Chondrocyte (in vitro differentiated cells): ENCODE measurements around the gene XRCC3. TPM values are rescaled to one million over a fixed set of nuclear protein-coding genes. Genes with fewer than 3 reads are reported as not detected.

Experiments used
- DNase-seq: peaks from one replicate; pipeline ENCODE4 v3.0.0; 2021; ENCODE audit warnings: mixed read lengths, low spot score
- H3K27ac Mint-ChIP-seq: one replicate; pipeline ENCODE4 v1.8.0; 2021; ENCODE audit warnings: mild to moderate bottlenecking, moderate library complexity, mixed read lengths; ENCODE audit not compliant: unreplicated experiment
- H3K27me3 Mint-ChIP-seq: 2 replicates; pipeline ENCODE4 v1.8.0; 2021; ENCODE audit warnings: low read depth, mixed read lengths
- H3K36me3 Mint-ChIP-seq: 2 replicates; pipeline ENCODE4 v1.8.0; 2021; ENCODE audit warnings: low read depth, mixed read lengths
- H3K4me1 Mint-ChIP-seq: 2 replicates; pipeline ENCODE4 v1.8.0; 2021; ENCODE audit warnings: low read depth, mild to moderate bottlenecking, mixed read lengths
- H3K4me3 Mint-ChIP-seq: one replicate; pipeline ENCODE4 v1.8.0; 2021; ENCODE audit warnings: mild to moderate bottlenecking, moderate library complexity, mixed read lengths; ENCODE audit not compliant: unreplicated experiment
- H3K9me3 Mint-ChIP-seq: 2 replicates; pipeline ENCODE4 v1.8.0; 2021; ENCODE audit warnings: low read depth, mixed read lengths
- total RNA-seq: library from RNA; stranded (reverse); gene quantifications from 3 replicates; pipeline ENCODE4 v1.2.1, GENCODE V29; 2021
- TF ChIP-seq, protein P1 (sequence below): fragments of 200-600 bp; sonication (generic); IDR thresholded peaks from 2 replicates; pipeline ENCODE4 v1.5.0; 2021; ENCODE audit warnings: antibody characterized with exemption, mild to moderate bottlenecking, moderate library complexity

Gene XRCC3
- total RNA-seq, 1 donor from 2014 or later: 3.4 TPM

DNA sequence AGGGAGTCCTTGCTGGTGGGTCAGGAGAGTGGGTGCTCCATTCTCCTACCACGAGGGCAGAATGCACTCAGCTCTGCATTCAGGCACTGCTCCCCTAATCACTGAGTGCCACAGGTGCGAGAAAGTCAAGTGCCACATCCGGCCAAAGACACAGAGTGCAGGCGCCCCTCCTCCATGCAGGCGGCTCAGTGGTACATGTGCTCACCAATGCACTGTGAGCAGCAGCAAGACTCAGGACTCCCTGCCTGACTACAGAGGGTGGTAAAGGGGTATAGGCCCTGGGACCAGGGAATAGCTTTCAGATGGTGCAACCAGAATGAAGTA is 33.2 kb upstream of the XRCC3 start:
- no peaks in the 10 kb centered on the region for H3K4me1 Mint-ChIP-seq
- TF ChIP-seq, protein P1, sequence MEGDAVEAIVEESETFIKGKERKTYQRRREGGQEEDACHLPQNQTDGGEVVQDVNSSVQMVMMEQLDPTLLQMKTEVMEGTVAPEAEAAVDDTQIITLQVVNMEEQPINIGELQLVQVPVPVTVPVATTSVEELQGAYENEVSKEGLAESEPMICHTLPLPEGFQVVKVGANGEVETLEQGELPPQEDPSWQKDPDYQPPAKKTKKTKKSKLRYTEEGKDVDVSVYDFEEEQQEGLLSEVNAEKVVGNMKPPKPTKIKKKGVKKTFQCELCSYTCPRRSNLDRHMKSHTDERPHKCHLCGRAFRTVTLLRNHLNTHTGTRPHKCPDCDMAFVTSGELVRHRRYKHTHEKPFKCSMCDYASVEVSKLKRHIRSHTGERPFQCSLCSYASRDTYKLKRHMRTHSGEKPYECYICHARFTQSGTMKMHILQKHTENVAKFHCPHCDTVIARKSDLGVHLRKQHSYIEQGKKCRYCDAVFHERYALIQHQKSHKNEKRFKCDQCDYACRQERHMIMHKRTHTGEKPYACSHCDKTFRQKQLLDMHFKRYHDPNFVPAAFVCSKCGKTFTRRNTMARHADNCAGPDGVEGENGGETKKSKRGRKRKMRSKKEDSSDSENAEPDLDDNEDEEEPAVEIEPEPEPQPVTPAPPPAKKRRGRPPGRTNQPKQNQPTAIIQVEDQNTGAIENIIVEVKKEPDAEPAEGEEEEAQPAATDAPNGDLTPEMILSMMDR: no peak
- H3K27me3 Mint-ChIP-seq: no peaks in the 10 kb centered on the region
- no peak overlapping the region for H3K27ac Mint-ChIP-seq
- no peaks in the 10 kb centered on the region for H3K9me3 Mint-ChIP-seq
- no peak overlapping the region for H3K4me3 Mint-ChIP-seq
- H3K36me3 Mint-ChIP-seq: peaks cover 4% of the 10 kb centered on the region
- no peak for DNase-seq

DNA sequence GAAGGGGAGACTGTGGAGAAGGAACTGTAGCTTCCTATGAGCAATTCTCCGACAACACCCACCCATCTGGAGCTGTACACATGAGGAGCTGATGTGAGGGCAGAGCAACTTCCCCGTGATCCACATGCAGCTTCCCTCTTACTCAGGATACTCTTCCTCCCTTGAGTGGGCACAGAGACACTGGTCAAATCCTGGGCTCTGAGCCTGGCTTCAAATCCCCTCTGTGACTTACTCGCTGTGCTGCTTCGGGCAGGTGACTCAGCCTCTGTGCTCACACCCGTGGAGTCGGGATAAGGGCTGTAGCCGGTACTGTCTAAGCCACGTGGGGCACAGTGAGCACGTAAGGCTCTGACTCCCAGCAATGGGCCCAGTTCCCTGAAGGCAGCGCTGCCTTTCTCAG is 31.4 kb upstream of the XRCC3 start:
- TF ChIP-seq, protein P1: no peak
- H3K4me1 Mint-ChIP-seq: peaks cover under 1% of the 10 kb centered on the region
- peaks cover 4% of the 10 kb centered on the region for H3K36me3 Mint-ChIP-seq
- H3K27me3 Mint-ChIP-seq: no peaks in the 10 kb centered on the region
- peak; percentile 79 for DNase-seq
- H3K4me3 Mint-ChIP-seq: no peak overlapping the region
- no peak overlapping the region for H3K27ac Mint-ChIP-seq
- H3K9me3 Mint-ChIP-seq: no peaks in the 10 kb centered on the region

- TF ChIP-seq, protein P1: no peak
- H3K4me3 Mint-ChIP-seq: no peak overlapping the region
- no peaks in the 10 kb centered on the region for H3K27me3 Mint-ChIP-seq
- H3K4me1 Mint-ChIP-seq: peaks cover 11% of the 10 kb centered on the region
- peaks cover 4% of the 10 kb centered on the region for H3K36me3 Mint-ChIP-seq
- peak; percentile 32 for DNase-seq
- H3K9me3 Mint-ChIP-seq: no peaks in the 10 kb centered on the region
- no peak overlapping the region for H3K27ac Mint-ChIP-seq
Measured at GRCh38 chr14:103745424-103745823, 30.2 kb upstream of the XRCC3 start.

GRCh38 chr14:103744621-103745395 is 29.6 kb upstream of the XRCC3 start:
- TF ChIP-seq, protein P1: no peak
- Mint-ChIP-seq H3K4me3 (no peak overlapping the region), H3K27ac (no peak overlapping the region), H3K9me3 (no peaks in the 10 kb centered on the region), H3K27me3 (no peaks in the 10 kb centered on the region), H3K36me3 (peaks cover 5% of the 10 kb centered on the region), H3K4me1 (peaks cover 11% of the 10 kb centered on the region)
- no peak for DNase-seq

GRCh38 chr14:103743691-103744090 is 28.4 kb upstream of the XRCC3 start:
- peaks cover 6% of the 10 kb centered on the region for H3K36me3 Mint-ChIP-seq
- DNase-seq: peak; percentile 75
- H3K27me3 Mint-ChIP-seq: no peaks in the 10 kb centered on the region
- H3K27ac Mint-ChIP-seq: no peak overlapping the region
- TF ChIP-seq, protein P1: no peak
- no peak overlapping the region for H3K4me3 Mint-ChIP-seq
- H3K9me3 Mint-ChIP-seq: no peaks in the 10 kb centered on the region
- peaks cover 11% of the 10 kb centered on the region for H3K4me1 Mint-ChIP-seq
